Urothelium cell line (cell line): ENCODE measurements around the gene TDRD7.
"Not testable (repeated sequence)": the region's sequence is repeated elsewhere in the genome, so short reads cannot be mapped to it uniquely, and the experiment has no call there.

ENCODE experiments used
- DNase-seq: peaks from one replicate; pipeline ENCODE4 v3.0.0; 2011; ENCODE audit warnings: low spot score, mixed read lengths
- FAIRE-seq: peaks from 2 replicates; lab custom pipeline; 2011; peaks lifted over from hg19 to GRCh38; lab: Jason Lieb, UNC

Gene TDRD7

GRCh38 chr9:97474372-97474925, 62.6 kb downstream of the TDRD7 start:
- DNase-seq (no peak), FAIRE-seq (no peak)

DNA sequence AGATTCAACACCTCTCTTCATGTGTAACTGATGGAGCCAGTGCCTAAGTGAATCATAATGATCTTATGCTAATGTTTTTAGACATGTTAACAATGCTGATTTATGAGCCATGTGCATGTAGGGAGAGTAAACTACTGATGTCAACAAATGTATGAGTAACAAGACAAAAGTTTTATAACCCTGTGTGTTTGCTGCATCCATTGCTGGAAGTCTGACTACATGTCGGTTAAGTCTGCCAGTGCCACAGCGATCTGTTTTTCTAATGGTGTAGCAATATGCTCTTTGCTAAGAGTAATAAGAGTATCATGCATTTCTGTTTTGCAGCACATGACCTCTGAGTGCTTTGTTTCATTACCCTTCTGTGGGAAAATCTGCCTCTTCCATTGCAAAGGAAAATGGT, 63.2 kb downstream of the TDRD7 start:
- DNase-seq (no peak), FAIRE-seq (no peak)

DNA sequence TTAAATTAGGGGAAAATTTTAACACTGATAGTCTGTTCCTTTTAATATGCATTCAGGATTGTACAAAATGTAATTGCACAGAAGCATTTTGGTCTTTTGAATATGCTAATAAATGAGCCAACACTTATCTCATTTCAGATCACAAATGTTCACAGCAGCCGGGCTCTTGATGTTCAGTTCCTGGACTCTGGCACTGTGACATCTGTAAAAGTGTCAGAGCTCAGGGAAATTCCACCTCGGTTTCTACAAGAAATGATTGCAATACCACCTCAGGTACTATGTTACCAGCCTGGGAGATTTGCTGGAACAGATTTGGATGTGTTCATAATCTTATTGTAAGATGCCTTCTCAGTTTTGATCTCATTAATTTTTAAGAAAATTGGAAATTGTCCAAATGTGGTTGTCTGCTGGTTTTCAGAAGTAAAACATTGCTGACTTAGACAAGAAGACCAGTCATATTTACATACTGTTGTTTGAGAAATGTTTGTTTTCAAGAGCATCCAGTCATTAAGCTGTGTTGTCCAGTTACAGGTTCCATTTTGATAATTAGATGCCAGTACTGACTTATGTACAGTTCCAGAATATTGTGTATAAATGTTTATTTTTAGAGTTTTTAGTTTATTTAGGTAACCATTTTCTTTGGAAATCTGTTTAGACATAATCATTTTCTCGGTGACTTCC, 66.5 kb downstream of the TDRD7 start:
- FAIRE-seq (no peak), DNase-seq (no peak)

DNA sequence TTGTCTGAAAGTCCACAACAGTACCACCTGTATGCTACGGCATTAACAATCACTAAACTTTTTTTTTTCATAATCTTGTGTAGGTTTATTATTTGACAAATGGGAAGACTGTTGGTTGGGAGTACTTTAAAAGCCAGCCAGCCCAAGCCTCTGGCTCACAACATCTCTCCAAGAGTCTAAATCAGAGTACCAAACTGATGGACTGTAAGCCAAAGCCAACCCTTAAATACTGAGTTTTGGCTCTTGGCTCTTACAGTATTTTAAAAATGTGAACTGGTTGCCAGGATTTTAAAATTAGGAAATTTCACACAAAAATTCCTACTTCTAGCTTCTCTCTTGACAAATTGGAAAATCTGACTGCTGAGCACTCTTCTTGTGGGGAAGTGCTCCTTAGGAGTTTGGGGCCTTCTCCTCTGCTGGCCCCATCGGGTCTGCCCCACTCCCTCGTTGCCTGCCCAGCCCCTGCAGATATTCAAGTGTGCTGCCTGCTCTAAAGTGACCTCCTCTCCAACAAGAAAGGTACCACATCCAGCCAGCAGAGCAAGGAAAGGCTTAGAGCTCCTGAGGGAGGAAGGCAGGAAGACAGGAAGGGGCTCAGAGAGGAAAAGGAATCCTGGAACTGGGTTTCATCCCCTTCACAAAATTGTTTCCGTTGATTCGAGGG, 67.7 kb downstream of the TDRD7 start:
- DNase-seq (no peak), FAIRE-seq (no peak)

DNA sequence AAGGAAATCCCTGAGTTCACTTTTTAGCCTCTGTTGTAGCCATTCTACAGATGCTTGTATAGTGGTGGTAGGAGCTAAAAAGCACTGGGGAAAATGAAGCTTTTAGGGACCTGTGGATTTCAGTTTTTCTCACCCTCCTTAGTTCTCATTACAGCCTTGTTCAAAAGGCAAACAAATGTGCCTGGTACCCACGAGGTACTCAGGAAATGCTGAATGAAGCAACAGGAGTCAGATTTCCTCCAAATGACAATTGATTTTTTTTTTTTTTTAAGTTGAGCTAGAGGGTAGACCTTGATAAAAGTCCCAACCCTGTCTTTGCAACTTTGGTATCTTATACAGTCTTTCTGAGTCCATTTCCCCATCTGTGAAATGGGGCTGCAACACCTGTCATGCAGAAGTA, 68.3 kb downstream of the TDRD7 start:
- DNase-seq (no peak), FAIRE-seq (no peak)

GRCh38 chr9:97480749-97481148, 68.9 kb downstream of the TDRD7 start:
- DNase-seq (no peak), FAIRE-seq (no peak)

- FAIRE-seq (no peak), DNase-seq (no peak)
These were observed 72.2 kb downstream of the TDRD7 start for GRCh38 chr9:97484134-97484533.

DNA sequence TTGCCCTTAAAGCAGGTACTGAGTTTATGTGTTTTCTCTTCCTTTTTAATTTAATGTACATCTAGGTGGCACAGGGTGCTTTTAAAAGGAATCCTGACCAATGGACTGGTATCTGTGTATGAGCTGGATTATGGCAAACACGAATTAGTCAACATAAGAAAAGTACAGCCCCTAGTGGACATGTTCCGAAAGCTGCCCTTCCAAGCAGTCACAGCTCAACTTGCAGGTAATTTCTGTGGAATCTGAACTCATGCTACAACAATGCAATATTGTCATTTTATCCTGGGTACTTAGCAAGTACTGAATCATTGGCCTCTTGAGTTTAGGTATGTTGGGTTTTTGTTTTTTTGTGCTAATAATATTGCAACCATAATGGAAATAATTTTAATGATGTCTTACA, 75.2 kb downstream of the TDRD7 start:
- DNase-seq = peak; percentile 50
- FAIRE-seq = no peak

GRCh38 chr9:97487861-97488260, 76.0 kb downstream of the TDRD7 start:
- DNase-seq = no peak
- no peak for FAIRE-seq

DNA sequence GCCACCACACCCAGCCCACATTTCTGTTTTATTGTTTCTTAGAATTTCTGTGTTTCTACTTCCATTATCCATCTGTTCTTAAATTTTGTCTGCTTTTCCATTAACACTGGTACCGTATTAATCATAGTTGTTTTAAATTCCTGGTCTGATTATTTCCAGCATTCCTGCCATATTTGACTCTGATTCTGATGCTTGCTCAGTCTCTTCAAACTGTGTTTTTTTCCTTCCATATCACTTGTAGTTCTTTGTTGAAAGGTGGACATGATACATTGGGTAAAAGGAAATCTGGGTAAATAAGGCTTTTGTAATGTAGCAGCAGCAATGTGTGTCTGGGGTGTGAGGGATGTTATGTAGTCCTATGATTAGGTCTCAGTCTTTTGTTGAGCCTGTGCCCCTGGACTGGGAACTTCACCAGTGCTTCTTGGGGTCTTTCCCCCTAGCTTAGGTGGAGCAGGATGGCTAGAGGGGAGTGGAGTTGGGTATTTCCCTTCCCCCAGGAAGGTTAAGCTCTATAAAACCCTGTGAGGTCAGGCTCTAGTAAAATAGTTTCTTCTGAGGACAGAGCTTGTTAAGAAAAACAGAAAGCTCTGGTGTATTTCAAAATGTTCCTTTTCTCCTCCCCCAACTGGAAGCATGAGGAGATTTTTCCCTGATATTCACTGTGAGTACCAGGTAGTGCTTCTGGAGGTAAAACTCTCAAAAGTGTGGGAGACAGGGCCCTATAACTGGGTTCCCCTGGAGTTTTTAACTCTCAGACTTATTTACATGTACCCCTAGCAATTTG, 79.5 kb downstream of the TDRD7 start:
- DNase-seq (no peak), FAIRE-seq (no peak)

DNA sequence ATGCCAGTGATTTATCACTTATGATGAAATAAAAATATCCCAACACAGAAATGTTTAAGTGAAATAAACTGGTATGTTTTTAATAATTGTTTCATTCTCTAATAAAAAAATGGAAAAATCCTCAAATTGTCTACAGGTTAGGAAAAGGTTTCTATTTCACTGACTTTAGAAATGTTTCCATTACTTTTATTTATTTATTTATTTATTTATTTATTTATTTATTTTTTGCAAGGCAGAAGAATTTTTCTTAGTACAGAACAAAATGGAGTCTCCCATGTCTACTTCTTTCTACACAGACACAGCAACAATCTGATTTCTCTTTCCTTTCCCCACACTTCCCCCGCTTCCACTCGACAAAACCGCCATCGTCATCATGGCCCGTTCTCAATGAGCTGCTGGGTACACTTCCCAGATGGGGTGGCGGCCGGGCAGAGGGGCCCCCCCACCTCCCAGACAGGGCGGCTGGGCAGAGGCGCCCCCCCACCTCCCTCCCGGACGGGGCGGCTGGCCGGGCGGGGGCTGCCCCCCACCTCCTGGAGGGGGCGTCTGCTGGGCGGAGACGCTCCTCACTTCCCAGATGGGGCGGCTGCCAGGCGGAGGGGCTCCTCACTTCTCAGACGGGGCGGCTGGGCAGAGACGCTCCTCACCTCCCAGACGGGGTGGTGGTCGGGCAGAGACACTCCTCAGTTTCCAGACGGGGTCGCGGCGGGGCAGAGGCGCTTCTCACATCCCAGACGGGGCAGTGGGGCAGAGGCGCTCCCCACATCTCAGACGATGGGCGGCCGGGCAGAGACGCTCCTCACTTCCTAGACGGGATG, 85.9 kb downstream of the TDRD7 start:
- not testable (repeated sequence) for FAIRE-seq, DNase-seq

GRCh38 chr9:97498846-97499245, 87.0 kb downstream of the TDRD7 start:
- not testable (repeated sequence) for DNase-seq, FAIRE-seq

- no peak for DNase-seq
- no peak for FAIRE-seq
These were observed 88.4 kb downstream of the TDRD7 start for GRCh38 chr9:97500263-97500662.

GRCh38 chr9:97500765-97501176, 88.9 kb downstream of the TDRD7 start:
- FAIRE-seq (no peak), DNase-seq (no peak)

DNA sequence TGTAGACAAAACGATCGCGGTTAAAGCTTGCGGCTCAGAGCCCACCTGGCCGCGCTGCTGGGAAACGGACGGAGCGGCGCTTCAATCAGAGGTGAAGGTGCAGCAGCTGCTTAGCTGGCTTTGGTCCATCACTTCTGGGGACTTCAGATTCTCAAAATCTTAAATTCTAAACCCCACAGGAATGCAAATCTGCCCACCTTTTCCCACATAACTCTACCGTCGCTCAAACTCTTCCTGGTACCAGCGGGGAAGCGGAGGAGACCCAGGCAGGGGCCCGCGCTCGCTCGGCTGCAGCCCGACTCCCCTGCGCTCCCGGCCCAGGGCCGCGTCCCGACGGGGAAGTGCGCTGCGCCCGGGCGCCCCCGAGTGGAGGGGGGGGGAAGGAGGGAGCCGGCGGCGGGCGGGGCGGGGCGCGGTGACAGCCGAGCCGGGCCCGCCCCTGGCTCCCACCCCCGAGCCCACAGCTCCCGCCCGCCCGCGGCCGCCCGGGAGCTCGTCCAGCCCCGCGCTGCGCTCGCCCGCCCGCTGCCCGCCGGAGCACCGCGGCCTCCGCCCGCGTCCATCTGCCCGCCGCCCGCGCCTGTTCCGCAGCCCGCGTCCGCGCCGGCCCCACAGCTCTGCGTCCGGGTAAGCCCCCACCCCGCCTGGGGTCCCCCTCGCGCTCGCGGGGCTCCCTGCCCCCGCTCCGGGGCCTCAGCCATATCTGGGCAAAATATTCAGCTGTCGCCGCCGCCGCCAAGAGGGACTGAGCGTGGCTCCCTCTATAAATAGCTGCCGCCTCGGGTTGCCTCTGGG, 89.5 kb downstream of the TDRD7 start, which contains the start of gene TMOD1:
TMOD1 (plus strand) TSS at position 490 of the 795 bp plus-strand sequence. CDS start 22,523 bp downstream, outside the sequence.
- peak; percentile 96 for DNase-seq
- no peak for FAIRE-seq

GRCh38 chr9:97501972-97502221, 90.0 kb downstream of the TDRD7 start:
- FAIRE-seq (no peak), DNase-seq (no peak)

DNA sequence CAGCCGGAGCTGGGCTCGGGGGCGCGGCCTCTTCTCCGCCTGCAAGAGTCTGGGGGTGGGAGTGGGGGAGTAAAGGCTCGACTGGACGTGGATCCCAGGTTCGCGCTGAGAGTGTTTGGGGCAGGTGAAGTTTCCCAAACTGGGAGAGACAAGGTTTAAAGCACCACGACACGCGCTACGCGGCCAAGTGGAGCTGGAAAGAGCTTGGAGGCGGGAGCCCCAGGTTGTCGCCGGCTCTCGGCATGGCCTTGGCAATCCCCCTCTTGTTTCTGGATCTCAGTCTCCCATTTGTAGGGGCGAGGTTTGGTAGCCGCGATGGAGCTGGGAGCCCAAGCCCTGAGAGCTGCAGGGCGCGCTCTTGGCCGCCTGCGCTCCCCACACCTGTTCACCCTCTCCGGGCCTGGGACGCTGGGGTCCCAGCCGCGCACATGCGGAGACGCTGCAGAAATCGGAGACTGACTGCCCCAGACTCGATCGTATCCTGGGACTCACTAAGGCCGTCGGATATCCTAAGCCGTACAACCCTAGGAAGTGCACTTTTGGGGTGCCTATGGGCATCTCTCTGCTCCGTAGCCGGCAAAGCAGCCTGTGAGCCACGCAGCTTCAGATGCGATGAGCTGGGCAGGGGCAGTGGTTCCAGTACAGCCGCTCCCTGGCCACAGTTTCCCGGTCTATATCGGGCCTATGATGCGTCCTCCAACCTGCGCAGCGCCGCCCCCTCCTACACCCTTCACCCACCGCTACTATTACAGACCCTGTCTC, 90.5 kb downstream of the TDRD7 start:
- DNase-seq = no peak
- no peak for FAIRE-seq

- FAIRE-seq (no peak), DNase-seq (no peak)
These were observed 91.3 kb downstream of the TDRD7 start for GRCh38 chr9:97502984-97503861.
